B cell (primary cell): ENCODE data around the gene ZNF3.

Experiments
- CTCF ChIP-seq: fragments of 200-600 bp; IDR thresholded peaks from one replicate; pipeline ENCODE4 v1.8.0; 2022; ENCODE audit warnings: antibody characterized with exemption, mild to moderate bottlenecking
- EZH2 ChIP-seq: IDR thresholded peaks from 2 replicates; pipeline ENCODE4 v1.6.1; 2012; ENCODE audit warnings: borderline replicate concordance, low read depth, mild to moderate bottlenecking, moderate library complexity, low read length; ENCODE audit not compliant: insufficient read depth, poor library complexity, severe bottlenecking

GRCh38 chr7:100057006-100057405 lies 24.5 kb downstream of the ZNF3 start:
- TF ChIP-seq CTCF (no peak), EZH2 (no peak)
